ENCODE measurements around the gene CYP2C19.

Gene CYP2C19

GRCh38 chr10:94762393-94762792 lies at the start of gene CYP2C19:
Gene CYP2C19, plus strand, starts transcription at chr10:94762681. Its CDS starts 25 bp downstream, at chr10:94762706.
- no peaks in the 10 kb centered on the region for H3K27me3 ChIP-seq (ENCODE audit: insufficient read depth, poor library complexity, severe bottlenecking)
- no peak for TF ChIP-seq CTCF (IDR thresholded peaks at IDR 0.05; ENCODE audit: poor library complexity, severe bottlenecking)
- no peaks in the 10 kb centered on the region for H3K36me3 ChIP-seq (ENCODE audit: low read depth)
- H3K4me3 ChIP-seq (ENCODE audit: severe bottlenecking), result no peak within 1 kb of the TSS
- DNase-seq (ENCODE audit: low spot score) (no peak), ATAC-seq (ENCODE audit: low read depth) (no peak)
- H3K27ac ChIP-seq (ENCODE audit: poor library complexity, severe bottlenecking), result no peak within 1 kb of the TSS
- H3K9me3 ChIP-seq (ENCODE audit: severe bottlenecking), result no peaks in the 10 kb centered on the region
- H3K4me1 ChIP-seq (ENCODE audit: insufficient read depth, poor library complexity, severe bottlenecking), result no peaks in the 10 kb centered on the region

GRCh38 chr10:94725871-94726270 lies 36.6 kb upstream of the CYP2C19 start:
- Histone ChIP-seq H3K4me1 (ENCODE audit: insufficient read depth, poor library complexity, severe bottlenecking) (no peaks in the 10 kb centered on the region), H3K4me3 (ENCODE audit: severe bottlenecking) (no peak overlapping the region), H3K27ac (ENCODE audit: poor library complexity, severe bottlenecking) (no peak overlapping the region), H3K27me3 (ENCODE audit: insufficient read depth, poor library complexity, severe bottlenecking) (no peaks in the 10 kb centered on the region), H3K36me3 (ENCODE audit: low read depth) (no peaks in the 10 kb centered on the region), H3K9me3 (ENCODE audit: severe bottlenecking) (no peaks in the 10 kb centered on the region)
- ATAC-seq (ENCODE audit: low read depth) (no peak), DNase-seq (ENCODE audit: low spot score) (no peak)
- TF ChIP-seq CTCF (IDR thresholded peaks at IDR 0.05; ENCODE audit: poor library complexity, severe bottlenecking), result no peak

- Histone ChIP-seq H3K27me3 (ENCODE audit: insufficient read depth, poor library complexity, severe bottlenecking) (no peaks in the 10 kb centered on the region), H3K27ac (ENCODE audit: poor library complexity, severe bottlenecking) (no peak overlapping the region), H3K9me3 (ENCODE audit: severe bottlenecking) (no peaks in the 10 kb centered on the region), H3K4me3 (ENCODE audit: severe bottlenecking) (no peak overlapping the region), H3K4me1 (ENCODE audit: insufficient read depth, poor library complexity, severe bottlenecking) (no peaks in the 10 kb centered on the region), H3K36me3 (ENCODE audit: low read depth) (no peaks in the 10 kb centered on the region)
- ATAC-seq (ENCODE audit: low read depth), result no peak
- TF ChIP-seq CTCF (IDR thresholded peaks at IDR 0.05; ENCODE audit: poor library complexity, severe bottlenecking), result no peak
- DNase-seq (ENCODE audit: low spot score), result no peak
Observed at GRCh38 chr10:94735197-94735596, 27.3 kb upstream of the CYP2C19 start.

- H3K27me3 ChIP-seq (ENCODE audit: insufficient read depth, poor library complexity, severe bottlenecking), result no peaks in the 10 kb centered on the region
- no peak overlapping the region for H3K27ac ChIP-seq (ENCODE audit: poor library complexity, severe bottlenecking)
- H3K4me1 ChIP-seq (ENCODE audit: insufficient read depth, poor library complexity, severe bottlenecking), result no peaks in the 10 kb centered on the region
- no peak for TF ChIP-seq CTCF (IDR thresholded peaks at IDR 0.05; ENCODE audit: poor library complexity, severe bottlenecking)
- DNase-seq (ENCODE audit: low spot score), result no peak
- no peaks in the 10 kb centered on the region for H3K9me3 ChIP-seq (ENCODE audit: severe bottlenecking)
- no peaks in the 10 kb centered on the region for H3K36me3 ChIP-seq (ENCODE audit: low read depth)
- H3K4me3 ChIP-seq (ENCODE audit: severe bottlenecking), result no peak overlapping the region
- no peak for ATAC-seq (ENCODE audit: low read depth)
Observed at GRCh38 chr10:94738588-94738987, 23.9 kb upstream of the CYP2C19 start.

- TF ChIP-seq CTCF (IDR thresholded peaks at IDR 0.05; ENCODE audit: poor library complexity, severe bottlenecking), result no peak
- H3K36me3 ChIP-seq (ENCODE audit: low read depth), result no peaks in the 10 kb centered on the region
Observed at GRCh38 chr10:94747137-94747536, 15.3 kb upstream of the CYP2C19 start.

More at GRCh38 chr10:94747137-94747536, 15.3 kb upstream of the CYP2C19 start:
- Histone ChIP-seq H3K27me3 (ENCODE audit: insufficient read depth, poor library complexity, severe bottlenecking) (peaks cover 3% of the 10 kb centered on the region), H3K4me1 (ENCODE audit: insufficient read depth, poor library complexity, severe bottlenecking) (no peaks in the 10 kb centered on the region), H3K9me3 (ENCODE audit: severe bottlenecking) (no peaks in the 10 kb centered on the region), H3K27ac (ENCODE audit: poor library complexity, severe bottlenecking) (no peak overlapping the region), H3K4me3 (ENCODE audit: severe bottlenecking) (no peak overlapping the region)
- no peak for ATAC-seq (ENCODE audit: low read depth)
- no peak for DNase-seq (ENCODE audit: low spot score)

All from RWPE2 (cell line).